Lung (tissue), 12 donors: Measurements from ENCODE around the gene PRSS33. TPM values are rescaled to one million over a fixed set of nuclear protein-coding genes. Genes with fewer than 3 reads are reported as not detected.

ENCODE experiments used
- ATAC-seq: fragments of 200-7000 bp; cut with Tn5 transposase; one replicate; pipeline ENCODE4 v1.9.1; 2020; ENCODE audit warnings: moderate number of reproducible peaks; ENCODE audit not compliant: insufficient read depth, low FRiP score
- DNase-seq, 3 donors: peaks; one replicate each; pipeline ENCODE4 v3.0.0-alpha.2; 2013 to 2017
- H3K27ac ChIP-seq, 2 donors: one replicate each; pipeline ENCODE4 v1.5.1; 2013; ENCODE audit warnings: mild to moderate bottlenecking in 2 of 2, moderate library complexity in 2 of 2, control low read depth in 1 of 2, inconsistent platforms in 1 of 2, low read depth in 1 of 2, low read length in 1 of 2
- H3K27me3 ChIP-seq, 3 donors: one replicate each; pipeline ENCODE4 v1.5.1; 2013; ENCODE audit warnings: low read length in 2 of 3; ENCODE audit not compliant: control insufficient read depth in 3 of 3, insufficient read depth in 3 of 3
- H3K36me3 ChIP-seq, 4 donors: one replicate each; pipeline ENCODE4 v1.5.1; 2013; ENCODE audit warnings: low read length in 4 of 4, mild to moderate bottlenecking in 1 of 4, moderate library complexity in 1 of 4; ENCODE audit not compliant: control insufficient read depth in 4 of 4, insufficient read depth in 4 of 4
- H3K4me1 ChIP-seq, 5 donors: one replicate each; pipeline ENCODE4 v1.5.1; 2013; ENCODE audit warnings: low read length in 5 of 5, mild to moderate bottlenecking in 2 of 5, moderate library complexity in 1 of 5; ENCODE audit not compliant: control insufficient read depth in 5 of 5, insufficient read depth in 5 of 5
- H3K4me3 ChIP-seq: one replicate; pipeline ENCODE4 v1.5.1; 2013; ENCODE audit warnings: mild to moderate bottlenecking, control low read depth, moderate library complexity
- H3K9ac ChIP-seq, 2 donors: one replicate each; pipeline ENCODE4 v1.5.1; 2013; ENCODE audit warnings: low read length in 2 of 2, control low read depth in 1 of 2; ENCODE audit not compliant: insufficient read depth in 1 of 2
- H3K9me3 ChIP-seq, 4 donors: one replicate each; pipeline ENCODE4 v1.5.1; 2013; ENCODE audit warnings: low read length in 3 of 4, mild to moderate bottlenecking in 1 of 4, moderate library complexity in 1 of 4; ENCODE audit not compliant: control insufficient read depth in 4 of 4, insufficient read depth in 3 of 4
- CTCF ChIP-seq: IDR thresholded peaks from 2 replicates; pipeline ENCODE4 v1.5.1; 2012; ENCODE audit warnings: mild to moderate bottlenecking; ENCODE audit errors: control extremely low read depth, extremely low read depth
- WGBS, 2 donors: extraction: QIAGEN DNeasy Blood & Tissue Kit; methylation state at CpG; one replicate each; pipeline ENCODE4 v1.1.7; 2013; 5-methylcytosine and 5-hydroxymethylcytosine counted together
- polyA plus RNA-seq, 2 donors: library from polyadenylated mRNA; stranded (reverse); fragments of 200-250 nt; gene quantifications; one replicate each; pipeline ENCODE4 v1.2.1, GENCODE V29; 2013
- total RNA-seq, 2 donors: library from RNA; depleted of rRNA in 1 of 2; stranded (reverse); fragments of >200 nt in 1 of 2; gene quantifications; one replicate each; pipeline ENCODE4 v1.2.1, GENCODE V29; 2014 to 2021
- donor health status: control.
- donor health status: control.
- donor health status: Bipolar disorder and iron deficiency.
- donor health status: healthy.
- donor health status: DM: yes; HTN: yes; CAD: no.

PRSS33 gene
- total and polyA plus RNA-seq, 4 donors: 0.08 to 0.12 TPM; not detected in 2

- Histone ChIP-seq H3K36me3 (no peaks in the 10 kb centered on the region), H3K9ac (no peak overlapping the region), H3K27ac (no peak overlapping the region), H3K27me3 (peaks cover 0 to 6% (median 0%) of the 10 kb centered on the region in 3 donors), H3K4me1 (no peaks in the 10 kb centered on the region), H3K4me3 (no peak overlapping the region), H3K9me3 (no peaks in the 10 kb centered on the region)
- DNase-seq (no peak), ATAC-seq (no peak)
- 83 to 91% methylated on average over 10 of the region's 10 CpGs for WGBS, 2 donors
- no peak for TF ChIP-seq CTCF
Measured at GRCh38 chr16:2818272-2818876, 31.0 kb upstream of the PRSS33 start.

DNA sequence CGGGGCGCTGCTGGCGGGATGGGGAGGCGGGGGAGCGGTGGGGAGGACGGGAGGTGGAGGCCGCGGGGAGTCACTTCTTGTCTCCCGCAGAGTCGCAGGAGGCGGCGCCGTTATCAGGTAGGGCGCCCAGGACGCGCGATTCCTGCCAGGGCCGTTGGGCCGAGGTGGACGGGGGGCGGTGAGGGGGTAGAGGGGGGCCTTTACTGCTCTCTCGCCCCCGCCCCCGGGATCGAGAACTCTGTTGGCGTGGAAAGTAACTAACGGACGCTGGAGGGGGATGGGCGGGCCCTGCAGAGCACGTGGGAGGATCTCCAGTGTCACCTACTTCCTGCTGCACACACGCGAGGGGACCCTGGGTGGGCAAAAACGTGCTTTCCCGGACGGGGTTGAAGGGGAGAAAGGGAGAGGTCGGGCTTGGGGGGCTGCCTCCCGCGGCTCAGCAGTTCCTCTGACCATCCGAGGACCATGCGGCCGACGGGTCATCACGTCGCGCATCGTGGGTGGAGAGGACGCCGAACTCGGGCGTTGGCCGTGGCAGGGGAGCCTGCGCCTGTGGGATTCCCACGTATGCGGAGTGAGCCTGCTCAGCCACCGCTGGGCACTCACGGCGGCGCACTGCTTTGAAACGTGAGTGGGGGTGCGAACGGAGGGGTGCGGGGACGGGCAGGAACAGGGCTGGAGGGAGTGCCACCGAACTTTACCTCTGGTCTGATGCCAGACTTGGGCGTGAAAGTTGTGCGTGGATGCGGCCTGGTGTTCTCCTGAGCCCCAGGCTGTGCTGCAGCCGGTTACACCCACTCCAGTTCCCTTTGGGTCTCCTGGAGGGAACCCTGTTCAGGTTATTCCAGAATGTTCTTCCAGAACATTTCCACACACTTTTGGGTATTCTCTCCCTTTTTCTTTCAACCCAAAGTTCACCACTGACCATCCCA lies 30.2 kb upstream of the PRSS33 start:
- no peak for ATAC-seq
- TF ChIP-seq CTCF: no peak
- peaks cover 0 to 6% (median 0%) of the 10 kb centered on the region in 3 donors for H3K27me3 ChIP-seq
- H3K9ac ChIP-seq: no peak overlapping the region
- no peak overlapping the region for H3K27ac ChIP-seq
- no peaks in the 10 kb centered on the region for H3K4me1 ChIP-seq
- WGBS, 2 donors: 74 to 84% methylated on average over 62 to 68 of the region's 68 CpGs
- H3K9me3 ChIP-seq: no peaks in the 10 kb centered on the region
- H3K4me3 ChIP-seq: no peak overlapping the region
- DNase-seq: no peak
- no peaks in the 10 kb centered on the region for H3K36me3 ChIP-seq

DNA sequence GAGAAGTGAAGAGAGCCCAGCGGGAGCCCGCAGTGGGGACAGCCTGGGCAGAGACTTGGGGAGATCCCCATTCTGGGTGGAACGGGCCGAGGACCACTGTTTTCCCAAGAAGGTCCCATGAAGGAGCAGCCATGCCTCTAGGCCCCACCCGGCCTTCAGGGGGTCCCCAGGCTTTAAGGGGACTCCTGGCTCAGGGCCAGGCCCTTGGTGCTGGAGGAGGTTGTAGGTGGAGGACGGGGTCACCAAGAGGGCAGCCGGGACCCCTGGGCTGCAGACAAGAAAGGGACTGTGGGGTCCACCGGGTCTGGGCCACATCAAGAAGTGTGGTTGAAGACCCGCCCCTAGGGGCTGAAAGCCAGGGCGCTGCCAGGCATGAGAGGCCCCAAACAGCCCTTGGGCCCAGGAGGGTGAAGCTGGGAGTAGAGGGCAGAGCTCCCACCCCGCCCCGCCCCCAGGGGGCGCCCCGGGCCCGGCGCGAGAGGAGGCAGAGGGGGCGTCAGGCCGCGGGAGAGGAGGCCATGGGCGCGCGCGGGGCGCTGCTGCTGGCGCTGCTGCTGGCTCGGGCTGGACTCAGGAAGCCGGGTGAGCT lies 29.5 kb upstream of the PRSS33 start, which contains the start of gene PRSS21:
Gene PRSS21 (plus strand): TSS at position 487 of the 589 bp plus-strand sequence. CDS start 32 bp downstream, at position 519.
- Histone ChIP-seq H3K27ac (no peak within 1 kb of the TSS), H3K4me1 (no peaks in the 10 kb centered on the region), H3K27me3 (peaks cover 0 to 6% (median 0%) of the 10 kb centered on the region in 3 donors), H3K9ac (no peak within 1 kb of the TSS), H3K4me3 (no peak within 1 kb of the TSS), H3K36me3 (no peaks in the 10 kb centered on the region), H3K9me3 (no peaks in the 10 kb centered on the region)
- ATAC-seq (no peak), DNase-seq (no peak)
- TF ChIP-seq CTCF: no peak
- WGBS, 2 donors: 66 to 73% methylated on average over 28 of the region's 28 CpGs
